ENCODE results near the gene ARHGEF37. TPM values are rescaled to one million over a fixed set of nuclear protein-coding genes. Genes with fewer than 3 reads are reported as not detected.
A peak's percentile ranks its signal among the peaks of the same experiment; 100 is the strongest.
"Not testable (repeated sequence)": the region's sequence is repeated elsewhere in the genome, so short reads cannot be mapped to it uniquely, and the experiment has no call there.

ARHGEF37 gene
- total RNA-seq, 2 donors from 2014 or later, result 0.06 to 0.64 TPM

DNA sequence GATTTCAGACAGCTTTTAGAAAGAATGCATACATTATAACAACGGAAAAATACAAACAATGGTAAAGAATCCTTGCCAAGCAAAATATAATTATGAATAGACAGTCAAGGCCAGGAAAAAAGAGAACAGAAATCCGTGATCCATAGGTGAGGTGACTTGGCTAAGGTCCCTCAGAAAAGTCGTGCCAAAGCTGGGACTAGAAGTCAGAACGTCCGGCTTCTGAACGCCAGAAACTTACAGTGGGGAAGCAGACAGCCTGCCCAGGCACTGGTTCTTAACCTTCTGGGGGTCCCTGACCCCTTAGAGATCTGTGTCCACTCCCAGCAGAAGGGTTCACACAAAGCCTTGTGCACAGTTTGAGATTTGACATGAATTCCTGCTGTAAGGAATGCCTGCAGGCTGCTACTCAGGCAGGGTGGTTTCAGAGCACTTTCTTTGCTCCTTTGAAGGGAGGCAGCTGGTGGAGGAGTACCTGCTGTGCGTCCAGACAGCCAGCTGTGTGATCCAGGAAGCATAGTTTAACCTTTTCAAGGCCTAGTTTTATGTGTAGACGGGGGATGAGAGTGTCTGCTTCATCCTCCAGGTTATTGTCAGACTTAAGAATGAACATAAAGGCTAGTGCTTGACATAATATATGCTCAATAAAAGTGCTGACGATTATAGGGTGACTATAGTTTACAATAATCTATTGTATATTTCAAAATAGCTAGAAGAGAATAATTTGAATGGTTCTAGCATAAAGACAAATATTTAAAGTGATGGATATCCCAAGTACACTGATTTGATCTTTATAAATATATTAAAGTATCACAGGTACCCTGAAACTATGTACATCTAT lies 852 bp downstream of the ARHGEF37 start:
- ATAC-seq (replicated peaks), result no peak
- peaks cover 4% of the 10 kb centered on the region for H3K4me1 Mint-ChIP-seq
- peak overlapping the region; percentile 70 for H3K4me3 Mint-ChIP-seq
- H3K27ac Mint-ChIP-seq, result no peak overlapping the region
- peaks cover 13% of the 10 kb centered on the region for H3K27me3 Mint-ChIP-seq
- H3K36me3 Mint-ChIP-seq (ENCODE audit: low read depth), result no peaks in the 10 kb centered on the region
- H3K9me3 Mint-ChIP-seq, result no peaks in the 10 kb centered on the region

DNA sequence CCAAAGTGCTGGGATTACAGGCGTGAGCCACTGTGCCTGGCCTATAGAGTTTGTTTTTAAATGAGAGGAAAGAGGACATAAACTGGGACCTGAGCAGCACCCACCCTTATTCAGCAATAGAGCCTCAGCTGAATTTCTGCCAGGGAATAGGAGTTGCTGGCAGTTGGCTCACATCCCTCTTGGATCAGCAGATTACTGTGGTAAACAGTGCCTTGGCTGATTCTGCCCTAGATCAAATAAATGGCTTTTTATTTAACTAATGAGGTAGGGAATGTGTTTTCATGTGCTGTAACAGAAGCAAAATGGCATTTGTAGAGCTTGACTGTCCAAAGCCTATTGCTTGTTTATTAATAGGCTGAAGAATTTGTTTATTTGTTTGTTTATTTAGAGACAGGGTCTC lies 2.1 kb downstream of the ARHGEF37 start:
- no peaks in the 10 kb centered on the region for H3K36me3 Mint-ChIP-seq (ENCODE audit: low read depth)
- H3K4me3 Mint-ChIP-seq, result no peak overlapping the region
- peaks cover 13% of the 10 kb centered on the region for H3K27me3 Mint-ChIP-seq
- no peaks in the 10 kb centered on the region for H3K9me3 Mint-ChIP-seq
- H3K27ac Mint-ChIP-seq, result no peak overlapping the region
- no peak for ATAC-seq (replicated peaks)
- peaks cover 6% of the 10 kb centered on the region for H3K4me1 Mint-ChIP-seq

DNA sequence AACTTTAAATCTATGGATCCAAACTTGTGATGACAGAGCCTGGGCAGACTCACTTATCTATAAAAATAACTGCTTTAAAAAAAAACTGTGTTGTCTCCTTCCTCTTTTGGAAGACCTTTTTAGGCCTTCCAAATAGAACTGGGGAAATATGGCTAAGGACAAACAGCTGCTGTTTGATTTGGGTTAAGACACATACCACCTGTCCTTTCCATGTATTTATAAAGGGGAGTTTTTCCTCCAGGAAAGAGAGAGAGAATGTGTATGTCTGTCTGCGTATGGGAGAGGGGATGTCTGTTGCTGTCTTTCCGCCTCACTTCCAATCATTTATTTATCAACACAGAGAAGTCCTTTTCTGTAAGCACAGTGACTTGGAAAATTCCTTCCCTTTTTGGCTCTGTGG lies 2.8 kb downstream of the ARHGEF37 start:
- ATAC-seq (replicated peaks), result no peak
- Mint-ChIP-seq H3K9me3 (no peaks in the 10 kb centered on the region), H3K27me3 (peaks cover 13% of the 10 kb centered on the region), H3K4me1 (peaks cover 6% of the 10 kb centered on the region), H3K4me3 (no peak overlapping the region), H3K36me3 (ENCODE audit: low read depth) (no peaks in the 10 kb centered on the region), H3K27ac (no peak overlapping the region)

DNA sequence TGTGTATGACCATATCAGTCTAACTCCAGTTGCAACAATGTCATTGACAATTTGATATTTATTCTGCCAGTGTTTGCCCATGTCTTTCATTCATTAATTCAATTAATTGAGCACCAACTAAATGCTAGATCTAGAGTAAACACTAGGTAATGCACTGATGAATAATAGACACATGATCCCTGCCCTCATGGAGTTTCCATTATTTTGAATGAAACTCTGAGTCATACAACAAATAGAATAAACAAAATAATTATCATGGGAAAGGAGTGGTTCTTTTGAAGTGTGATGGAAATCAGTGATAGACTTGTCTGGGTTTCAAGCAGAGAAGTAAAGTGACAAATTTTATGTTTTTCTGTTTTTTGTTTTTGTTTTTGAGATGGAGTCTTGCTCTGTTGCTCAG lies 4.6 kb downstream of the ARHGEF37 start:
- peaks cover 4% of the 10 kb centered on the region for H3K27me3 Mint-ChIP-seq
- H3K27ac Mint-ChIP-seq, result no peak overlapping the region
- no peaks in the 10 kb centered on the region for H3K36me3 Mint-ChIP-seq (ENCODE audit: low read depth)
- no peaks in the 10 kb centered on the region for H3K9me3 Mint-ChIP-seq
- ATAC-seq (replicated peaks), result no peak
- H3K4me1 Mint-ChIP-seq, result peaks cover 6% of the 10 kb centered on the region
- no peak overlapping the region for H3K4me3 Mint-ChIP-seq

DNA sequence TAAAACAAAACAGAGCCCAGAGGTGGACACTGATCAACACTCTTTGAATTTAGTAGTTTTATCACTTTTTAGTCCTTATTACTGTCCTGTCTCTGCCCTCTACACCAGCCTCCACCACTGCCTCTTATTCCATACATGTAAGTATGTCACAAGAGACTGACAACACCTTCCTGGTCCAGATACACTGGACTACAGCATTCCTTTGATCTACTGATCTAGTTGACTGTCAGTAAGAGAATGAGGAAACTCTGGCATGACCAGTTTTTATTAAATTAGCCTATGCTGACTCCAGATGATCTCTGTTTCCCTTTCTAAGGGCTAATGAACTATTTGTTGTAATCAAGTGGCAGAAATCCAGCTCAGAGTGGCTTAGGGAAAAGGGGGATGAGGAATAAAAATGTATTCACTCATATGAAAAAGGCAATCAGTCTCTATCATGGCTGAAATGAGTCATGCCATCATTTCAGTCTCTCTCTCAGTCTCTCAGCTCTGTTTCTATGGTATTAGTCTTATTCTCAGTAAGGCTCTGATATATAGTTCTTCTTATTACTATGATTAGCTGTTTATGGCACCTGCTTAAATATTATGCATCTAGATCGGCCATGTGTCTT lies 5.5 kb downstream of the ARHGEF37 start:
- Mint-ChIP-seq H3K4me1 (peaks cover 6% of the 10 kb centered on the region), H3K27ac (peak overlapping the region; percentile 43), H3K4me3 (no peak overlapping the region), H3K36me3 (ENCODE audit: low read depth) (no peaks in the 10 kb centered on the region), H3K27me3 (peaks cover under 1% of the 10 kb centered on the region), H3K9me3 (no peaks in the 10 kb centered on the region)
- ATAC-seq (replicated peaks), result peak; percentile 92

DNA sequence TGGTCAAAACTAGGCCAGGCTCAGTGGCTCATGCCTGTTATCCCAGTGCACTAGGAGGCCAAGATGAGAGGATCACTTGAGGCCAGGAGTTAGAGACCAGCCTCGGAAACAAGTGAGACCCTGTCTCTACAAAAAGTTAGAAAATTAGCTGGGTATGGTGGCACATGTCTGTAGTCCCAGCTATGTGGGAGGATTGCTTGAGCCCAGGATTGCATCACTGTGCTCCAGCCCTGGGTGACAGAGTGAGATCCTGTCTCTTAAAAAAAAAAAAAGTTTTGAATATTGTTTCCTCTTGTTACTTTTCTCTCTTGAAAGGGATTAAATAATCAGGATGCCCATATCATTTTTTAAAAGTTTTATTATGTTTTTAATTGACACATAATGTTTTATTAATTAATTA lies 7.6 kb downstream of the ARHGEF37 start:
- Mint-ChIP-seq H3K4me1 (peaks cover 6% of the 10 kb centered on the region), H3K36me3 (ENCODE audit: low read depth) (no peaks in the 10 kb centered on the region), H3K27me3 (no peaks in the 10 kb centered on the region), H3K27ac (no peak overlapping the region), H3K9me3 (no peaks in the 10 kb centered on the region), H3K4me3 (no peak overlapping the region)
- no peak for ATAC-seq (replicated peaks)

DNA sequence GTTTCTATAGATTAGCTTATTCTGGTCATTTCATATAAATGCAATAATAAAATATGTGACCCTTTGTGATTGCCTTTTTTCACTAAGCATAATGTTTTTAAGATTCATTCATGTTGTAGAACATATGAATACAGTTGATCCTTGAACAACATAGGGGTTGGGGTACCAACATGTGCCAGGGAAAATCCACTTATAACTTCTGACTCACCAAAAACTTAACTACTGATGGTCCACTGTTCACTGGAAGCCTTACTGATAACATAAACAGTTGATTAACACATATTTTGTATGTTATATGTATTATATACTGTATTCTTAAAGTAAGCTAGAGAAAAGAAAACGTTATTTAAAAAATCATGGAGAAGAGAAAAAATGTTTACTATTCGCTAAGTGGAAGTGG lies 12.1 kb downstream of the ARHGEF37 start:
- Mint-ChIP-seq H3K27me3 (peaks cover 10% of the 10 kb centered on the region), H3K27ac (no peak overlapping the region), H3K4me3 (no peak overlapping the region), H3K4me1 (no peaks in the 10 kb centered on the region), H3K9me3 (no peaks in the 10 kb centered on the region), H3K36me3 (ENCODE audit: low read depth) (no peaks in the 10 kb centered on the region)
- ATAC-seq (replicated peaks), result no peak

DNA sequence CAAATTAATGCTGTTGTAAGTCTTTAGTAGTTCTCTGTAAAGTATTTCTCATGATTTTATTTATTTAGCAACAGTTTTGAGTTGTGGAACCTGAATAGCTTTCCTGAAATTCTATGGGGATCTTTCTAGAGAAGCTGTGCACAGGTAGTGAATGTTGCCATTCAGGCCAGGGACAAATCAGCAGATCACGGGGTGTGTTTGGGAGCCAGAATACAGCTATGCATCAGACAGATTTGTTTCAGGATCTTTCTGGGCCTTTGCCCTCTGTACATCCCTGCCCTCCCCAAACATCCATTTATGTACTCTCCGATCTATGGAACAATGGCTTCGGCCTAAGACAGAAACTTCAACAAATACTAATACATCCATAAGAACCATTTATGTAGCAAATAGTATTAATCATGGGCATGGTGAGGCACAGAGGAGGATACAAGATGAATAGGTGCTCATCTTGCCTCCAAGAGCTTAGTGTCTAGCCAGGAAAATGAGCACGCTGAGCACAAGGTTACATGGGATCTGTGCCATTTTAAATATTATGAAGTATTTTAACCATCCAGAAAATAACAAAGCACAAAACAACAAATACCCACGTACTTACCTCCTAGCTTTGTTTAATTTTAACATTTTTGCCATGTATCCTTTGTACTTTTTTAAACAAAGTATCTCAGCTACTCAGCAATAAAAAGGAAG lies 13.1 kb downstream of the ARHGEF37 start:
- H3K36me3 Mint-ChIP-seq (ENCODE audit: low read depth), result no peaks in the 10 kb centered on the region
- no peak overlapping the region for H3K4me3 Mint-ChIP-seq
- H3K27me3 Mint-ChIP-seq, result peaks cover 10% of the 10 kb centered on the region
- ATAC-seq (replicated peaks), result no peak
- no peak overlapping the region for H3K27ac Mint-ChIP-seq
- no peaks in the 10 kb centered on the region for H3K4me1 Mint-ChIP-seq
- H3K9me3 Mint-ChIP-seq, result no peaks in the 10 kb centered on the region

DNA sequence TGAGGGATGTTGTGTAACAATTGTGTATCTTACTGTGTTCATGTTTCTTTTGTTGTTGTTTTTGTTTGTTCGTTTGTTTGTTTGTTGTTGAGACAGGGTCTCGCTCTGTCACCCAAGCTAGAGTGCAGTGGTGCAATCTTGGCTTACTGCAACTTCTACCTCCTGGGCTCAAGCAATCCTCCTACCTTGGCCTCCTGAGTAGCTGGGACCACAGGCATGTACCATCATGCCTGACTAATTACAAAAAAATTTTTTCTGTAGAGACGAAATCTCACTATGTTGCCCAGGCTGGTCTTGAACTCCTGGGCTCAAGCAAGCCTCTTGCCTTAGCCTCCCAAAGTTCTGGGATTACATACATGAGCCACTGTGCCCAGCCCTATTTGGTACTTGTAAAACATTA lies 13.8 kb downstream of the ARHGEF37 start:
- not testable (repeated sequence) for ATAC-seq (replicated peaks); H3K4me3 Mint-ChIP-seq; H3K9me3 Mint-ChIP-seq; H3K36me3 Mint-ChIP-seq (ENCODE audit: low read depth); H3K4me1 Mint-ChIP-seq; H3K27ac Mint-ChIP-seq
- peaks cover 10% of the 10 kb centered on the region for H3K27me3 Mint-ChIP-seq

DNA sequence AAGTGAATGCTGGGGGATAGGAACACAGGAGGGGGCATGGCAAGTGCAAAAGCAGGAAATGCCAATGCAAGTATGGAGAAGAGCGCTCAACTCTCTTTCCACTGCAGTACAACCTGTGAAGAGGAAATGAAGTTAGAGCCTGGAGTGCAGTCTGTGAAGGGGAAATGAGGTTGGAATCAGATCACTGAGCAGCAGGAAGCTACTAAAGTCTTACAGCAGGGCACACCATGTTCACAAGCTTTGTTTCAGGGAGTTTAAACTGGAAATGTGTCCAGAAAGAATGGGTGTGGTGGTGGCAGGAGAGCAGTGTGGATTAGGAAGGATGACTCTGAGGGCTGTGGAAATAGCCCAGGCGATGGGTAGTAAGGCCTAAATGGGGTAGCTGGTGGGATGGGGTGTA lies 15.4 kb downstream of the ARHGEF37 start:
- Mint-ChIP-seq H3K36me3 (ENCODE audit: low read depth) (no peaks in the 10 kb centered on the region), H3K27ac (no peak overlapping the region), H3K9me3 (no peaks in the 10 kb centered on the region), H3K4me1 (no peaks in the 10 kb centered on the region), H3K27me3 (peaks cover 10% of the 10 kb centered on the region), H3K4me3 (no peak overlapping the region)
- ATAC-seq (replicated peaks), result no peak

DNA sequence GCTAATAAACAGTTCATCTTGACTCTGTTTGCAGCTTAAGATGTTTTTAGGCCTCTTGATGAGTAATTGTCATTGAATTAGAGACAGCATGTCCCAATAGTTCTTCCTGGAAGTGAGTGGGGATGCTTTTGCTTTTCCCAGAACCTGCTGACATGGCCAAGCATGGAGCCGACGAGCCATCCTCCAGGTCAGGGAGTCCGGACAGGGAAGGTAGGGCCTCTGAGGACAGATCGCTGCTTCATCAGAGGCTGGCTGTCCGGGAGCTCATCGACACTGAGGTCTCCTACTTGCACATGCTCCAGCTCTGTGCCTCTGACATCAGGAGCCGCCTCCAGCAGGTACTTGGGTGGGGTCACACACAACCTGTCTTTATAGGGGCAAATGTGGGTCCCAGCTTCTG lies 16.3 kb downstream of the ARHGEF37 start:
- Mint-ChIP-seq H3K4me1 (no peaks in the 10 kb centered on the region), H3K4me3 (no peak overlapping the region), H3K27ac (no peak overlapping the region), H3K9me3 (no peaks in the 10 kb centered on the region), H3K36me3 (ENCODE audit: low read depth) (no peaks in the 10 kb centered on the region), H3K27me3 (peaks cover 10% of the 10 kb centered on the region)
- no peak for ATAC-seq (replicated peaks)

DNA sequence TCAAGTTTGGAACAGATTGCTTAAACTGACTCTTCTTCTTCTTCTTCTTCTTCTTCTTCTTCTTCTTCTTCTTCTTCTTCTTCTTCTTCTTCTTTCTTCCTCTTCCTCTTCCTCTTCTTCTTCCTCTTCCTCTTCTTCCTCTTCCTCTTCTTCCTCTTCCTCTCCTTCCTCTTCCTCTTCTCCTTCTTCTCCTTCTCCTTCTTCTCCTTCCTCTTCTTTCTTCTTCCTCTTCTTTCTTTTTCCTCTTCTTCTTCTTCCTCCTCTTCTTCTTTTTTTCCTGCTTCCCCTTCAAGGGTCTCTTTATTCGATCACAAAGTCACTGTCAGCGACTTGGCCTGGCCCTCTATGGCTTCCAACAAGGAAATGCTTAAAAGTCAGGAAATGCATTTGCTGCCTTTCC lies 16.9 kb downstream of the ARHGEF37 start:
- not testable (repeated sequence) for H3K36me3 Mint-ChIP-seq (ENCODE audit: low read depth); H3K27ac Mint-ChIP-seq; H3K9me3 Mint-ChIP-seq; H3K4me3 Mint-ChIP-seq; ATAC-seq (replicated peaks); H3K4me1 Mint-ChIP-seq
- H3K27me3 Mint-ChIP-seq, result peaks cover 10% of the 10 kb centered on the region

DNA sequence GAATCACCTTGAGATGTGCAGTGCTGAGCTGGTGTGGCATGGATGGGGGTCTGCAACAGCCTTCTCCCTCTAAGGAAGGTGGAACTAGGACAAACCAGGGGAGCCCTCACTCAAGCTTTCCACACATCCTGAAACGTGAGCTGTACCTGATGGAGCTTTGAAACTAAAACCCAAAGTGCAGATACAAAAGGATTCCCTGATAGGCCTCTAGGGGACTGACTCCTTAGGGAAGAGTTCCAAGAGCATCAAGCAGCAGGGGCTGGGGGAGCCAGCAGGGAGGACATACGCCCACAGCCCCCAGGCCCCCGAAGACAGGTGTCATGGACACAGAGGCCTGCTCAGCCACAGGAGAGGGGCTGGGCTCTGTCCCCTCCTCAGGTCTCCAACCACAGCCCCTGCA lies 17.7 kb downstream of the ARHGEF37 start:
- Mint-ChIP-seq H3K27me3 (peaks cover 10% of the 10 kb centered on the region), H3K9me3 (no peaks in the 10 kb centered on the region), H3K36me3 (ENCODE audit: low read depth) (no peaks in the 10 kb centered on the region), H3K4me1 (no peaks in the 10 kb centered on the region), H3K27ac (no peak overlapping the region), H3K4me3 (no peak overlapping the region)
- no peak for ATAC-seq (replicated peaks)

DNA sequence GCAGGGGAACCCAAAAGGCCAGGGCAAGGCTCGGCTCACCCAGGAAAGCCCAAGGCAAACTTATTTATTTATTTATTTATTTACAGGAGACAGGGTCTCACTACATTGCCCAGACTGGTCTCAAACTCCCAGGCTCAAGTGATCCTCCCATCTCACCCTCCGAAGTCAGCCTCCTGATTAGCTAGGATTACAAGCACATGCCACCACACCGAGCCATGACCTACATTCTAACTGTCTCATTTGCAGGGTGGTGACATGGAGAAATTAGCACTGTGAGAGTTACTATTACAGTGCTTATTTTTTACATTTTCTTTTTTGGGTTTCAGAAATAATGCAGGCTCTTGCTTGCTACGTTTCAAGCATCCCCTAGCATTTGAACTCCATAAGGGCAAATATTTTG lies 18.1 kb downstream of the ARHGEF37 start:
- Mint-ChIP-seq H3K4me1 (no peaks in the 10 kb centered on the region), H3K9me3 (no peaks in the 10 kb centered on the region), H3K27me3 (peaks cover 6% of the 10 kb centered on the region), H3K4me3 (no peak overlapping the region), H3K27ac (no peak overlapping the region), H3K36me3 (ENCODE audit: low read depth) (no peaks in the 10 kb centered on the region)
- ATAC-seq (replicated peaks), result no peak

DNA sequence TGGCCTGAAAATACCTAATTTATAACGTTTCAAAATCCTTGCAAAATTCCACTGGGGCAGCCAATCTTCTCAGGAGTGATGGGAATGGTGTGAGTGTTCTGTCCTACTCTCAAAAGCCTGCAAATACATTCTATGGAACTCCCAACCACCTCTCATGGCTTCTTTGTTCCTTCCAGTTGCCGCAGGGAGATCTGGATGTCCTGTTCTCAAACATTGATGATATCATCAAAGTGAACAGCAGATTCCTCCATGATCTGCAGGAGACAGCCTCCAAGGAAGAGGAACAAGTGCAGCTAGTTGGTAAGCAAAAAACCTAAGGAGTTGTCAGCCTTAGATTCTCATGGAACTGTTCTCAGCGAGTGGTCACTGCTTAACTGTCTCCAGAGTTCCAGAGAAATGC lies 19.6 kb downstream of the ARHGEF37 start:
- H3K27ac Mint-ChIP-seq, result no peak overlapping the region
- no peak for ATAC-seq (replicated peaks)
- no peak overlapping the region for H3K4me3 Mint-ChIP-seq
- H3K36me3 Mint-ChIP-seq (ENCODE audit: low read depth), result no peaks in the 10 kb centered on the region
- H3K9me3 Mint-ChIP-seq, result no peaks in the 10 kb centered on the region
- H3K4me1 Mint-ChIP-seq, result peaks cover 3% of the 10 kb centered on the region
- H3K27me3 Mint-ChIP-seq, result peaks cover 6% of the 10 kb centered on the region
